Type B pancreatic cell (in vitro differentiated cells): Measurements from ENCODE around the gene TTLL10. TPM values are rescaled to one million over a fixed set of nuclear protein-coding genes. Genes with fewer than 3 reads are reported as not detected.

ENCODE experiments used
- DNase-seq: peaks from one replicate; pipeline ENCODE4 v3.0.0; 2021; ENCODE audit warnings: mixed read lengths; ENCODE audit not compliant: unreplicated experiment; ENCODE audit errors: extremely low spot score
- H3K27ac Mint-ChIP-seq: 2 replicates; pipeline ENCODE4 v1.8.0; 2021; ENCODE audit warnings: mild to moderate bottlenecking, mixed read lengths
- H3K27me3 Mint-ChIP-seq: 2 replicates; pipeline ENCODE4 v1.8.0; 2021; ENCODE audit warnings: mixed read lengths
- H3K36me3 Mint-ChIP-seq: 2 replicates; pipeline ENCODE4 v1.8.0; 2021; ENCODE audit warnings: mixed read lengths
- H3K4me1 Mint-ChIP-seq: one replicate; pipeline ENCODE4 v1.8.0; 2021; ENCODE audit warnings: mixed read lengths; ENCODE audit not compliant: unreplicated experiment
- H3K4me3 Mint-ChIP-seq: 2 replicates; pipeline ENCODE4 v1.8.0; 2021; ENCODE audit warnings: mild to moderate bottlenecking, mixed read lengths
- H3K9me3 Mint-ChIP-seq: 2 replicates; pipeline ENCODE4 v1.8.0; 2021; ENCODE audit warnings: mixed read lengths
- CTCF ChIP-seq: fragments of 200-600 bp; sonication (generic); conservative IDR thresholded peaks from 2 replicates; pipeline ENCODE4 v1.5.0; 2021; ENCODE audit warnings: antibody characterized with exemption, mild to moderate bottlenecking
- total RNA-seq: library from RNA; stranded (reverse); gene quantifications from 2 replicates; pipeline ENCODE4 v1.2.1, GENCODE V29; 2021; ENCODE audit warnings: low replicate concordance

Gene TTLL10
- total RNA-seq, 1 donor from 2014 or later: 1.4 TPM

- Mint-ChIP-seq H3K9me3 (no peaks in the 10 kb centered on the region), H3K4me3 (no peak overlapping the region), H3K27ac (no peak overlapping the region), H3K4me1 (no peaks in the 10 kb centered on the region), H3K36me3 (no peaks in the 10 kb centered on the region), H3K27me3 (peaks cover 3% of the 10 kb centered on the region)
- no peak for TF ChIP-seq CTCF
- DNase-seq: no peak
Measured at GRCh38 chr1:1242461-1243265, 69.0 kb downstream of the TTLL10 start.

GRCh38 chr1:1243266-1243660, 69.6 kb downstream of the TTLL10 start:
- Mint-ChIP-seq H3K4me1 (no peaks in the 10 kb centered on the region), H3K36me3 (no peaks in the 10 kb centered on the region), H3K4me3 (no peak overlapping the region), H3K27ac (no peak overlapping the region), H3K27me3 (peaks cover 3% of the 10 kb centered on the region), H3K9me3 (no peaks in the 10 kb centered on the region)
- no peak for DNase-seq
- TF ChIP-seq CTCF: no peak

GRCh38 chr1:1243807-1244191, 70.1 kb downstream of the TTLL10 start:
- TF ChIP-seq CTCF: no peak
- Mint-ChIP-seq H3K36me3 (no peaks in the 10 kb centered on the region), H3K27me3 (peaks cover 3% of the 10 kb centered on the region), H3K4me3 (no peak overlapping the region), H3K27ac (no peak overlapping the region), H3K4me1 (no peaks in the 10 kb centered on the region), H3K9me3 (no peaks in the 10 kb centered on the region)
- no peak for DNase-seq

- Mint-ChIP-seq H3K4me1 (no peaks in the 10 kb centered on the region), H3K4me3 (no peak overlapping the region), H3K27me3 (peaks cover 3% of the 10 kb centered on the region), H3K36me3 (no peaks in the 10 kb centered on the region), H3K9me3 (no peaks in the 10 kb centered on the region), H3K27ac (no peak overlapping the region)
- no peak for DNase-seq
- no peak for TF ChIP-seq CTCF
Measured at GRCh38 chr1:1244192-1244811, 70.6 kb downstream of the TTLL10 start.

GRCh38 chr1:1245178-1245816, 71.6 kb downstream of the TTLL10 start:
- Mint-ChIP-seq H3K9me3 (no peaks in the 10 kb centered on the region), H3K36me3 (no peaks in the 10 kb centered on the region), H3K4me1 (no peaks in the 10 kb centered on the region), H3K27me3 (peaks cover 3% of the 10 kb centered on the region), H3K4me3 (no peak overlapping the region), H3K27ac (no peak overlapping the region)
- TF ChIP-seq CTCF: no peak
- no peak for DNase-seq
